K562 (cell line): ENCODE data around the gene CEP128. TPM values are rescaled to one million over a fixed set of nuclear protein-coding genes. Genes with fewer than 3 reads are reported as not detected.

Experiments used
- ATAC-seq: fragments of 200-7000 bp; cut with Tn5 transposase; 3 replicates; pipeline ENCODE4 v1.9.1; 2020; ENCODE audit warnings: moderate library complexity
- BruUV-seq: library from RNA; stranded (reverse); fragments of 400-500 nt; replicated peaks from 2 replicates; lab custom pipeline; 2021; lab: Mats Ljungman, UMichigan
- CTCF ChIA-PET: fragments of 300-600 bp; formaldehyde crosslinking; extraction: SDS; loops from one replicate; lab custom pipeline; 2021; ENCODE audit warnings: low intra/inter-chr PET ratio; lab: Yijun Ruan, JAX
- POLR2A ChIA-PET: fragments of 300-600, 350-650 bp; sonication (Branson Sonifier 250); formaldehyde crosslinking; extraction: SDS; loops from one replicate; lab custom pipeline; 2021; ENCODE audit warnings: antibody characterized with exemption, inconsistent platforms; lab: Yijun Ruan, JAX
- DNase-seq, 4 experiments: peaks; one replicate each; pipeline versions ENCODE4 v3.0.0 to v3.0.0-alpha.2; 2011 to 2018; ENCODE audit warnings: low spot score in 3 of 4, mixed read lengths in 3 of 4; ENCODE audit errors: extremely low read depth in 1 of 4
- FAIRE-seq: peaks from 2 replicates; lab custom pipeline; 2011; peaks lifted over from hg19 to GRCh38; lab: Jason Lieb, UNC
- H2AFZ ChIP-seq: 2 replicates; pipeline ENCODE4 v1.6.0; 2011; ENCODE audit warnings: low read depth, low read length, control low read depth, inconsistent platforms
- H3K27ac ChIP-seq: fragments of 200-600 bp; 3 replicates; pipeline ENCODE4 v1.8.0; 2011; ENCODE audit warnings: low read depth, mild to moderate bottlenecking, control low read depth, inconsistent platforms, low read length, moderate library complexity, mixed read lengths; ENCODE audit errors: extremely low read depth
- H3K27me3 ChIP-seq, 2 experiments: fragments of 300-600 bp in 1 of 2; 2 replicates in 1 of 2; 3 replicates in 1 of 2; pipeline versions ENCODE4 v1.6.0 to v1.8.0; 2011; ENCODE audit warnings: inconsistent platforms in 2 of 2, low read length in 2 of 2, mild to moderate bottlenecking in 1 of 2, mixed read lengths in 1 of 2, moderate library complexity in 1 of 2; ENCODE audit not compliant: control insufficient read depth in 2 of 2, insufficient read depth in 2 of 2
- H3K36me3 ChIP-seq: fragments of 300-600 bp; 3 replicates; pipeline ENCODE4 v1.8.0; 2011; ENCODE audit warnings: mild to moderate bottlenecking, low read length, inconsistent platforms; ENCODE audit not compliant: control insufficient read depth, insufficient read depth
- H3K4me1 ChIP-seq, 2 experiments: fragments of 200-600 bp in 1 of 2; replicated peaks in 1 of 2; 2 replicates in 1 of 2; 3 replicates in 1 of 2; pipeline versions ENCODE4 v1.5.1 to v1.8.0; 2011; ENCODE audit warnings: inconsistent platforms in 2 of 2, low read length in 2 of 2, mild to moderate bottlenecking in 1 of 2, mixed read lengths in 1 of 2, moderate library complexity in 1 of 2; ENCODE audit not compliant: control insufficient read depth in 2 of 2, insufficient read depth in 2 of 2
- H3K4me2 ChIP-seq: 2 replicates; pipeline ENCODE4 v1.6.1; 2011; ENCODE audit warnings: low read length, control low read depth, inconsistent platforms, mixed read lengths; ENCODE audit not compliant: insufficient read depth
- H3K4me3 ChIP-seq: fragments of 200-600 bp; sonication (generic), shearing (Covaris generic); 2 replicates; pipeline ENCODE4 v1.5.1; 2016; ENCODE audit warnings: control low read depth, inconsistent platforms
- H3K79me2 ChIP-seq: fragments of 200-600 bp; 3 replicates; pipeline ENCODE4 v1.8.0; 2011; ENCODE audit warnings: low read length, inconsistent platforms; ENCODE audit not compliant: control insufficient read depth, insufficient read depth
- H3K9ac ChIP-seq, 2 experiments: 2 replicates each; pipeline versions ENCODE4 v1.6.0 to v1.6.1; 2011; ENCODE audit warnings: low read depth in 2 of 2, low read length in 2 of 2, control low read depth in 1 of 2, inconsistent platforms in 1 of 2, mild to moderate bottlenecking in 1 of 2, mixed read lengths in 1 of 2; ENCODE audit not compliant: insufficient read depth in 1 of 2
- H3K9me1 ChIP-seq: one replicate; pipeline ENCODE4 v1.6.0; 2011; ENCODE audit warnings: inconsistent platforms, mild to moderate bottlenecking, low read length, moderate library complexity; ENCODE audit not compliant: control insufficient read depth, insufficient read depth
- H3K9me3 ChIP-seq: replicated peaks from 2 replicates; pipeline ENCODE4 v1.5.1; 2011; ENCODE audit warnings: low read depth, low read length, inconsistent platforms; ENCODE audit not compliant: control insufficient read depth, insufficient read depth
- H4K20me1 ChIP-seq: replicated peaks from 2 replicates; pipeline ENCODE4 v1.6.1; 2011; ENCODE audit warnings: low read length, inconsistent platforms, mixed read lengths; ENCODE audit not compliant: control insufficient read depth, insufficient read depth
- ATF3 ChIP-seq, 2 experiments: fragments of 450-650 bp in 1 of 2; sonication (generic) in 1 of 2; formaldehyde crosslinking in 1 of 2; IDR thresholded peaks in 1 of 2; conservative IDR thresholded peaks in 1 of 2; 2 replicates each; pipeline versions ENCODE4 v1.6.1 to v1.8.1; 2016 to 2023; ENCODE audit warnings: mild to moderate bottlenecking in 2 of 2, moderate library complexity in 2 of 2, inconsistent platforms in 1 of 2, missing genetic modification reagents in 1 of 2
- C11orf30 ChIP-seq: fragments of 450-650 bp; IDR thresholded peaks from 2 replicates; pipeline ENCODE4 v1.6.1; 2016; ENCODE audit warnings: low read depth, mild to moderate bottlenecking
- ERF ChIP-seq: fragments of 450-650 bp; formaldehyde crosslinking; IDR thresholded peaks from 2 replicates; pipeline ENCODE4 v1.4.0; 2020; ENCODE audit warnings: mild to moderate bottlenecking, mixed read lengths
- MAFF ChIP-seq: IDR thresholded peaks from 2 replicates; pipeline ENCODE4 v1.6.1; 2012; ENCODE audit warnings: low read length, improper control_type of control experiment
- MAFK ChIP-seq: IDR thresholded peaks from 2 replicates; pipeline ENCODE4 v1.6.1; 2011; ENCODE audit warnings: low read length, improper control_type of control experiment
- ZC3H4 ChIP-seq: sonication (generic); formaldehyde crosslinking; IDR thresholded peaks from 2 replicates; pipeline ENCODE4 v1.9.0; 2021; ENCODE audit warnings: missing genetic modification reagents, borderline replicate concordance
- ZNF316 ChIP-seq: fragments of 450-650 bp; IDR thresholded peaks from 2 replicates; pipeline ENCODE4 v1.6.1; 2016
- ZNF707 ChIP-seq: fragments of 250-450 bp; sonication (Bioruptor Pico); conservative IDR thresholded peaks from 2 replicates; pipeline ENCODE4 v1.8.0; 2022; ENCODE audit warnings: inconsistent platforms, mild to moderate bottlenecking, moderate library complexity
- WGBS: fragments of 100-300 bp; shearing (Covaris generic); methylation state at CpG from one replicate; pipeline ENCODE4 v1.1.6; 2016; ENCODE audit warnings: low coverage, mixed read lengths; ENCODE audit not compliant: insufficient coverage; ENCODE audit errors: missing lambda C conversion rate; 5-methylcytosine and 5-hydroxymethylcytosine counted together
- in situ Hi-C: fragments of 300-500 bp; cut with MboI; formaldehyde crosslinking; loops from 4 replicates; pipeline ENCODE4 v1.15.0; 2018; ENCODE audit warnings: inconsistent platforms, mixed read lengths
- intact Hi-C: fragments of 100-400 bp; cut with micrococcal nuclease; formaldehyde crosslinking; loops from 2 replicates; pipeline ENCODE4 v1.14.2; 2022
- polyA plus RNA-seq, 8 experiments: library from polyadenylated mRNA; depleted of rRNA in 4 of 8; stranded (reverse) in 5 of 8; unstranded in 3 of 8; fragments of >200 nt; fragmentation: Nextera tagmentation in 2 of 8; fragmentation: Illumina TruSeq in 1 of 8; extraction: Ambion mirVana in 2 of 8; extraction: Trizol in 1 of 8; gene quantifications; 2 replicates each; pipeline versions ENCODE4 v1.2.1 to v1.2.3, GENCODE V29; 2011 to 2014; ENCODE audit warnings: inconsistent platforms in 1 of 8, missing spikeins in 1 of 8
- total RNA-seq, 7 experiments: library from RNA; depleted of rRNA in 6 of 7; stranded (reverse); fragments of >200 nt in 6 of 7; fragmentation: Illumina TruSeq in 2 of 7; extraction: Trizol in 2 of 7; gene quantifications; 2 replicates each; pipeline versions ENCODE4 v1.2.1 to v1.2.3, GENCODE V29; 2011 to 2021; ENCODE audit warnings: low replicate concordance in 1 of 7
- TF ChIP-seq, protein P1 (sequence below): fragments of 450-650 bp; IDR thresholded peaks from 2 replicates; pipeline ENCODE4 v1.6.1; 2017; ENCODE audit warnings: antibody characterized with exemption

The CEP128 gene
- total and polyA plus RNA-seq, 9 of the 15 experiments (the other 6 are each of a cell fraction or from before 2014, with no cell fraction given): 2.3 to 9.2 (median 4.6) TPM

GRCh38 chr14:80658733-80659132, 282.8 kb downstream of the CEP128 start:
- no TSS peak for BruUV-seq
- WGBS: 0% methylated on average over 1 of the region's 1 CpG
- Histone ChIP-seq H3K79me2 (no peaks in the 10 kb centered on the region), H3K9ac (no peak overlapping the region), H3K4me2 (no peak overlapping the region), H4K20me1 (no peaks in the 10 kb centered on the region), H3K9me3 (no peaks in the 10 kb centered on the region), H3K9me1 (no peaks in the 10 kb centered on the region), H3K27ac (no peak overlapping the region), H2AFZ (no peak overlapping the region), H3K27me3 (no peaks in the 10 kb centered on the region), H3K4me1 (no peaks in the 10 kb centered on the region), H3K36me3 (no peaks in the 10 kb centered on the region), H3K4me3 (no peak overlapping the region)
- no peak for TF ChIP-seq ERF (CRISPR knock-in tag)
- no peak for TF ChIP-seq ZNF707 (CRISPR knock-in tag)
- ATAC-seq (no peak), DNase-seq (no peak), FAIRE-seq (no peak)
- ChIA-PET POLR2A (no interaction called here), CTCF (no interaction called here)
- in situ Hi-C loops: no loop called here
- intact Hi-C loops: no loop called here

GRCh38 chr14:80658155-80658554, 283.4 kb downstream of the CEP128 start:
- in situ Hi-C loops (no loop called here), intact Hi-C loops (no loop called here)
- no peak for TF ChIP-seq ATF3 (IDR thresholded peaks at IDR 0.05)
- TF ChIP-seq ATF3 (CRISPR knock-in tag; conservative IDR thresholded peaks at IDR 0.05): no peak
- TF ChIP-seq MAFK: peak; percentile 6; the same call in 1 of the 2 replicates
- TF ChIP-seq MAFF: peak; percentile 33
- TF ChIP-seq ZNF316: peak; percentile 19; the same call in 1 of the 2 replicates
- TF ChIP-seq, protein P1, sequence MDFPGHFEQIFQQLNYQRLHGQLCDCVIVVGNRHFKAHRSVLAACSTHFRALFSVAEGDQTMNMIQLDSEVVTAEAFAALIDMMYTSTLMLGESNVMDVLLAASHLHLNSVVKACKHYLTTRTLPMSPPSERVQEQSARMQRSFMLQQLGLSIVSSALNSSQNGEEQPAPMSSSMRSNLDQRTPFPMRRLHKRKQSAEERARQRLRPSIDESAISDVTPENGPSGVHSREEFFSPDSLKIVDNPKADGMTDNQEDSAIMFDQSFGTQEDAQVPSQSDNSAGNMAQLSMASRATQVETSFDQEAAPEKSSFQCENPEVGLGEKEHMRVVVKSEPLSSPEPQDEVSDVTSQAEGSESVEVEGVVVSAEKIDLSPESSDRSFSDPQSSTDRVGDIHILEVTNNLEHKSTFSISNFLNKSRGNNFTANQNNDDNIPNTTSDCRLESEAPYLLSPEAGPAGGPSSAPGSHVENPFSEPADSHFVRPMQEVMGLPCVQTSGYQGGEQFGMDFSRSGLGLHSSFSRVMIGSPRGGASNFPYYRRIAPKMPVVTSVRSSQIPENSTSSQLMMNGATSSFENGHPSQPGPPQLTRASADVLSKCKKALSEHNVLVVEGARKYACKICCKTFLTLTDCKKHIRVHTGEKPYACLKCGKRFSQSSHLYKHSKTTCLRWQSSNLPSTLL: no peak
- TF ChIP-seq C11orf30: peak; percentile 19; the same call in 1 of the 2 replicates
- no peak for TF ChIP-seq ZC3H4 (CRISPR knock-in tag)
- Histone ChIP-seq H3K9me1 (no peaks in the 10 kb centered on the region), H2AFZ (no peak overlapping the region), H3K9me3 (no peaks in the 10 kb centered on the region), H3K4me3 (no peak overlapping the region), H3K27me3 (no peaks in the 10 kb centered on the region), H3K4me2 (no peak overlapping the region), H3K4me1 (no peaks in the 10 kb centered on the region), H4K20me1 (no peaks in the 10 kb centered on the region), H3K79me2 (no peaks in the 10 kb centered on the region), H3K27ac (no peak overlapping the region), H3K36me3 (no peaks in the 10 kb centered on the region), H3K9ac (no peak overlapping the region)
- DNase-seq (no peak), ATAC-seq (no peak), FAIRE-seq (no peak)
- 0% methylated on average over 1 of the region's 1 CpG for WGBS
- ChIA-PET POLR2A (no interaction called here), CTCF (no interaction called here)
- no TSS peak for BruUV-seq
